Endothelial cell of coronary artery (primary cell): ENCODE measurements around the gene KLB. TPM values are rescaled to one million over a fixed set of nuclear protein-coding genes. Genes with fewer than 3 reads are reported as not detected.

Experiments used
- total RNA-seq: library from RNA; depleted of rRNA; stranded (reverse); fragments of >200 nt; gene quantifications from 2 replicates; pipeline ENCODE4 v1.2.3, GENCODE V29; 2014

Gene KLB
- total RNA-seq: under 0.01 TPM in 1 of 2 replicates, not detected in the other

GRCh38 chr4:39406763-39407583 lies at the start of gene KLB:
Gene KLB (plus strand): TSS chr4:39406930. CDS start chr4:39406950, 20 bp downstream.

DNA sequence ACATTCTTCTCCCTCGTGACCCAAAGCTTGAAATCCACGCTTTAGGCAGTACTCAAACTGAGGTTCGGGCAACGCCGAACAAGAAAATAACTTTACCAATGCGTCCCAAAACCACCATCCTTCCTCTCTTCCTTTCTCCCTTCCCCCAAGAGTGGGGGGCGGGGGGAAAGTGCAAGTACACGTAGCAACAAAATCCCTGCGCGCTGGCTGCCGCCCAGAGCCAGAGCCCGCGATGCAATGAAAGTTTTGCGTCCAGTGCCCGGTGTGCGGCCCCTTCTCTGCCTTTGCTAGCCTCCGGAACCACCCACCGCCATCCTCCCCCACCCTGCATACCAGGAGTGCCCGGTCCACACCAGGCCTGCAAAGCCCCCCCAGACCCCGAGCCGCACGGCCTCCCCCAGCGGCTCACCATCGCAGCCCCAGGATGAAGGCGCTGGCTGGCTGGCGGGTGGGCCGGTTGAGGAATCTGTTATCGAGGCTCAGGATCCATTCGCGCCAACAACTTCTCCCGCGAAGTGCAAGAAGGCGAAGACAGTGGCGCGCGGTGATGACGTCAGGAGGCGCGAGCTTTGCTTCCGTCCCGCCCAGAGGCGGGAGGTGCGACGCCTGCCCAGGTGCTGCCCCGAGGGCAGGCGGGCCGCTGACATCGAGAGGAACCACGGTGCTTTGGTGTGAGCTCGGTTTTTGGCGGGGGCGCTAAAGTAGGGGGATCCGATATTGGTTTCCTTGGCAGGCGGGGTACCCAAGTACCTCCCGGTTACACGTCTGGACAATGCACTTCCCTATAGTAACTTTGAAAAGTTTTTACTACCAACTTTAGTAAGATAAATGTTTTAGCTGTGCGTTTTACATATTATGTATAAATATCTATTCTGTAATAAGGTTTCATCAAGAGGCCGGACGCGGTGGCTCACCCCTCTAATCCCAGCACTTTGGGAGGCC lies 40.6 kb upstream of the KLB start, which contains the start of gene RFC1:
TSS of gene RFC1 (minus strand) at position 533 of the 942 bp plus-strand sequence. CDS start at position 412, 121 bp downstream.

GRCh38 chr4:39458505-39459300 lies 52.0 kb downstream of the KLB start, which contains the start of the genes LIAS and RPL9:
Gene LIAS (plus strand): TSS chr4:39459056. CDS start chr4:39459118, 62 bp downstream.
Gene RPL9 (minus strand): TSS chr4:39458922. CDS start chr4:39458439, 483 bp downstream.

Other genes starting within 250 kb of the KLB start
- gene WDR19, start 224.4 kb upstream of the KLB start, total RNA-seq: 17.4 and 24.4 TPM in 2 replicates
- gene RFC1, start 40.6 kb upstream of the KLB start, total RNA-seq: 43.5 and 57.1 TPM in 2 replicates
- gene RPL9, start 52.0 kb downstream of the KLB start, total RNA-seq: 2,223 and 2,556 TPM in 2 replicates
- gene LIAS, start 52.1 kb downstream of the KLB start, total RNA-seq: 6.1 and 7.2 TPM in 2 replicates
- gene UGDH, start 120.5 kb downstream of the KLB start, total RNA-seq: 74.4 and 112 TPM in 2 replicates
- 10.9 and 17.4 TPM in 2 replicates for gene SMIM14, start 231.9 kb downstream of the KLB start, total RNA-seq